Karpas-422 (cell line): Measurements from ENCODE around the gene TLR10. TPM values are rescaled to one million over a fixed set of nuclear protein-coding genes. Genes with fewer than 3 reads are reported as not detected.

Experiments
- DNase-seq: peaks from one replicate; pipeline ENCODE4 v3.0.0-alpha.2; 2015
- H2AFZ ChIP-seq: fragments of 200-600 bp; sonication (generic); 2 replicates; pipeline ENCODE4 v1.6.1; 2014; ENCODE audit warnings: antibody characterized with exemption, low read length, mixed read lengths
- H3K27ac ChIP-seq: fragments of 200-600 bp; sonication (generic); 2 replicates; pipeline ENCODE4 v1.5.1; 2014; ENCODE audit warnings: mild to moderate bottlenecking, low read length, moderate library complexity
- H3K27me3 ChIP-seq: fragments of 200-600 bp; sonication (generic); 2 replicates; pipeline ENCODE4 v1.6.1; 2014; ENCODE audit warnings: low read length, mixed read lengths
- H3K36me3 ChIP-seq: fragments of 200-600 bp; sonication (generic); 2 replicates; pipeline ENCODE4 v1.6.1; 2014; ENCODE audit warnings: low read length, mixed read lengths; ENCODE audit not compliant: insufficient read depth
- H3K4me1 ChIP-seq: fragments of 200-600 bp; sonication (generic); 2 replicates; pipeline ENCODE4 v1.6.1; 2014; ENCODE audit warnings: mild to moderate bottlenecking, low read length, mixed read lengths
- H3K4me2 ChIP-seq: fragments of 200-600 bp; sonication (generic); 2 replicates; pipeline ENCODE4 v1.6.1; 2014; ENCODE audit warnings: low read length, low read depth, mild to moderate bottlenecking; ENCODE audit not compliant: poor library complexity, severe bottlenecking
- H3K4me3 ChIP-seq: fragments of 200-600 bp; sonication (generic); 2 replicates; pipeline ENCODE4 v1.5.1; 2014; ENCODE audit warnings: mild to moderate bottlenecking, antibody characterized with exemption, low read length, mixed read lengths
- H3K79me2 ChIP-seq: fragments of 200-600 bp; sonication (generic); 2 replicates; pipeline ENCODE4 v1.6.1; 2014; ENCODE audit warnings: mild to moderate bottlenecking, low read length, mixed read lengths
- H3K9ac ChIP-seq: fragments of 200-600 bp; sonication (generic); 2 replicates; pipeline ENCODE4 v1.6.0; 2014; ENCODE audit warnings: low read length
- H3K9me2 ChIP-seq: fragments of 200-600 bp; sonication (generic), shearing (Covaris generic); replicated peaks from 2 replicates; pipeline ENCODE4 v1.6.0; 2014; ENCODE audit warnings: mild to moderate bottlenecking, low read length, moderate library complexity; ENCODE audit not compliant: insufficient read depth
- H3K9me3 ChIP-seq: fragments of 300-700, 200-600 bp; sonication (generic); 2 replicates; pipeline ENCODE4 v1.6.1; 2014; ENCODE audit warnings: low read length, mixed read lengths
- H4K20me1 ChIP-seq: fragments of 200-600 bp; sonication (generic); 2 replicates; pipeline ENCODE4 v1.6.1; 2014; ENCODE audit warnings: mild to moderate bottlenecking, antibody characterized with exemption, low read length, low read depth; ENCODE audit not compliant: insufficient read depth
- total RNA-seq: library from RNA; depleted of rRNA; stranded (reverse); fragments of >200 nt; shearing (Covaris generic); gene quantifications from 2 replicates; pipeline ENCODE4 v1.2.3, GENCODE V29; 2014; ENCODE audit warnings: low replicate concordance; rRNA removed

TLR10 gene
- total RNA-seq = 48.5 and 142 TPM in 2 replicates

- no peaks in the 10 kb centered on the region for H3K27me3 ChIP-seq
- H3K36me3 ChIP-seq = peaks cover 34% of the 10 kb centered on the region
- no peak within 1 kb of the TSS for H2AFZ ChIP-seq
- peaks cover 3% of the 10 kb centered on the region; the same call in 1 of the 2 replicates for H3K9me3 ChIP-seq
- H3K9ac ChIP-seq = peak within 1 kb of the TSS; percentile 81
- DNase-seq = peak; percentile 96
- H3K27ac ChIP-seq = peak within 1 kb of the TSS; percentile 96
- H3K4me3 ChIP-seq = peak within 1 kb of the TSS; percentile 64
- peaks cover 39% of the 10 kb centered on the region for H3K79me2 ChIP-seq
- no peaks in the 10 kb centered on the region for H3K9me2 ChIP-seq
- H3K4me1 ChIP-seq = peaks cover 48% of the 10 kb centered on the region
- no peaks in the 10 kb centered on the region for H4K20me1 ChIP-seq
- H3K4me2 ChIP-seq = peak within 1 kb of the TSS; percentile 72
These were observed at the start of gene TLR10 for GRCh38 chr4:38782452-38783108. TLR10 (minus strand) TSS chr4:38782990; CDS start chr4:38775590, 7,400 bp downstream.

GRCh38 chr4:38832206-38832605, 49.4 kb upstream of the TLR10 start:
- Histone ChIP-seq H3K4me3 (no peak overlapping the region), H4K20me1 (no peaks in the 10 kb centered on the region), H3K9ac (no peak overlapping the region), H3K79me2 (peaks cover 79% of the 10 kb centered on the region), H3K9me2 (no peaks in the 10 kb centered on the region), H2AFZ (no peak overlapping the region), H3K36me3 (peaks cover 21% of the 10 kb centered on the region), H3K4me2 (no peak overlapping the region), H3K4me1 (peaks cover 29% of the 10 kb centered on the region), H3K9me3 (peaks cover 19% of the 10 kb centered on the region), H3K27ac (no peak overlapping the region; the same call in 1 of the 2 replicates), H3K27me3 (no peaks in the 10 kb centered on the region)
- no peak for DNase-seq

- H3K27me3 ChIP-seq = no peaks in the 10 kb centered on the region
- H2AFZ ChIP-seq = no peak overlapping the region
- peak overlapping the region; percentile 28 for H3K4me2 ChIP-seq
- H3K27ac ChIP-seq = peak overlapping the region; percentile 33
- DNase-seq = no peak
- H3K9ac ChIP-seq = no peak overlapping the region
- no peak overlapping the region for H3K4me3 ChIP-seq
- H3K9me3 ChIP-seq = peaks cover 16% of the 10 kb centered on the region; the same call in 1 of the 2 replicates
- H4K20me1 ChIP-seq = no peaks in the 10 kb centered on the region
- H3K4me1 ChIP-seq = peaks cover 29% of the 10 kb centered on the region
- H3K9me2 ChIP-seq = no peaks in the 10 kb centered on the region
- H3K79me2 ChIP-seq = peaks cover 76% of the 10 kb centered on the region
- peaks cover 22% of the 10 kb centered on the region for H3K36me3 ChIP-seq
These were observed 48.9 kb upstream of the TLR10 start for GRCh38 chr4:38831653-38832052.

- Histone ChIP-seq H3K4me1 (peaks cover 29% of the 10 kb centered on the region), H3K9me2 (no peaks in the 10 kb centered on the region), H3K79me2 (peaks cover 61% of the 10 kb centered on the region), H3K27me3 (no peaks in the 10 kb centered on the region), H3K27ac (peak overlapping the region; percentile 13; the same call in 1 of the 2 replicates), H3K36me3 (peaks cover 10% of the 10 kb centered on the region), H4K20me1 (no peaks in the 10 kb centered on the region), H3K4me2 (no peak overlapping the region), H3K4me3 (no peak overlapping the region), H2AFZ (no peak overlapping the region), H3K9me3 (no peaks in the 10 kb centered on the region), H3K9ac (no peak overlapping the region)
- DNase-seq = no peak
These were observed 46.4 kb upstream of the TLR10 start for GRCh38 chr4:38829237-38829636.

- Histone ChIP-seq H3K36me3 (peaks cover 10% of the 10 kb centered on the region), H3K9ac (no peak overlapping the region), H3K4me3 (no peak overlapping the region), H3K27ac (no peak overlapping the region), H3K27me3 (no peaks in the 10 kb centered on the region), H3K4me1 (peaks cover 21% of the 10 kb centered on the region), H3K4me2 (no peak overlapping the region), H3K9me2 (no peaks in the 10 kb centered on the region), H3K79me2 (peaks cover 21% of the 10 kb centered on the region), H2AFZ (no peak overlapping the region), H3K9me3 (no peaks in the 10 kb centered on the region), H4K20me1 (no peaks in the 10 kb centered on the region)
- DNase-seq = no peak
These were observed 41.0 kb upstream of the TLR10 start for GRCh38 chr4:38823766-38824165.

- Histone ChIP-seq H3K27me3 (no peaks in the 10 kb centered on the region), H3K9me2 (no peaks in the 10 kb centered on the region), H3K36me3 (peaks cover 7% of the 10 kb centered on the region; the same call in 1 of the 2 replicates), H3K9me3 (no peaks in the 10 kb centered on the region), H4K20me1 (no peaks in the 10 kb centered on the region), H3K79me2 (peaks cover 13% of the 10 kb centered on the region), H2AFZ (no peak overlapping the region), H3K9ac (no peak overlapping the region), H3K27ac (no peak overlapping the region), H3K4me1 (peaks cover 30% of the 10 kb centered on the region), H3K4me3 (no peak overlapping the region), H3K4me2 (no peak overlapping the region)
- DNase-seq = no peak
These were observed 40.0 kb upstream of the TLR10 start for GRCh38 chr4:38822748-38823303.

GRCh38 chr4:38821739-38822138, 38.9 kb upstream of the TLR10 start:
- no peaks in the 10 kb centered on the region for H3K27me3 ChIP-seq
- H3K4me2 ChIP-seq = no peak overlapping the region
- peaks cover 7% of the 10 kb centered on the region; the same call in 1 of the 2 replicates for H3K36me3 ChIP-seq
- H3K27ac ChIP-seq = no peak overlapping the region
- DNase-seq = no peak
- no peak overlapping the region for H2AFZ ChIP-seq
- no peaks in the 10 kb centered on the region for H4K20me1 ChIP-seq
- no peak overlapping the region for H3K9ac ChIP-seq
- H3K79me2 ChIP-seq = peaks cover 9% of the 10 kb centered on the region
- peaks cover 38% of the 10 kb centered on the region for H3K4me1 ChIP-seq
- H3K4me3 ChIP-seq = no peak overlapping the region
- no peaks in the 10 kb centered on the region for H3K9me3 ChIP-seq
- no peaks in the 10 kb centered on the region for H3K9me2 ChIP-seq

GRCh38 chr4:38820329-38821061, 37.7 kb upstream of the TLR10 start:
- peaks cover 50% of the 10 kb centered on the region for H3K4me1 ChIP-seq
- H4K20me1 ChIP-seq = no peaks in the 10 kb centered on the region
- H3K27me3 ChIP-seq = no peaks in the 10 kb centered on the region
- no peak for DNase-seq
- peak overlapping the region; percentile 71; the same call in 1 of the 2 replicates for H3K27ac ChIP-seq
- no peak overlapping the region for H2AFZ ChIP-seq
- H3K9ac ChIP-seq = no peak overlapping the region
- no peak overlapping the region for H3K4me3 ChIP-seq
- no peaks in the 10 kb centered on the region for H3K79me2 ChIP-seq
- no peaks in the 10 kb centered on the region for H3K9me2 ChIP-seq
- no peak overlapping the region for H3K4me2 ChIP-seq
- no peaks in the 10 kb centered on the region for H3K9me3 ChIP-seq
- no peaks in the 10 kb centered on the region; the same call in 1 of the 2 replicates for H3K36me3 ChIP-seq
